DMS153 treated with DMSO at 0.1 percent for 48 hours (cell line): ENCODE measurements around the gene FNIP2.
"Not testable (repeated sequence)": the region's sequence is repeated elsewhere in the genome, so short reads cannot be mapped to it uniquely, and the experiment has no call there.

Source experiments
- DNase-seq: peaks from one replicate; lab custom pipeline; 2025; ENCODE audit not compliant: unreplicated experiment; lab: John Stamatoyannopoulos, UW

The FNIP2 gene

DNA sequence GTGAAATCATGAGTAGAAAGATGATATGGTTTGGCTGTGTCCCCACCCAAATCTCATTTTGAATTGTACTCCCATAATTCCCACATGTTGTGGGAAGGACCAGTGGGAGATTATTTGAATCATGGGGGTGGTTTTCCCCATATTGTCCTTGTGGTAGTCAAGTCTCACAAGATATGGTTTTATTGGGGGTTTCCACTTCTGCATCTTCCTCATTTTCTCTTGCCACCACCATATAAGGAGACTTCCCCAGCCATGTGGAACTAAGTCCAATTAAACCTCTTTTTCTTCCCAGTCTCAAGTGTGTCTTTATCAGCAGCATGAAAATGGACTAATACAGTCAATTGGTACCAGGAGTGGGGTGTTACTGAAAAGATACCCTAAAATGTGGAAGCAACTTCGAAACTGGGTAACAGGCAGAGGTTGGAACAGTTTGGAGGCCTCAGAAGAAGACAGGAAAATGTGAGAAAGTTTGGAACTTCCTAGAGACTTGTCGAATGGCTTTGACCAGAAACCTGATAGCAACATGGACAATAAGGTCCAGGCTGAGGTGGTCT is 183.5 kb downstream of the FNIP2 start:
- not testable (repeated sequence) for DNase-seq

DNA sequence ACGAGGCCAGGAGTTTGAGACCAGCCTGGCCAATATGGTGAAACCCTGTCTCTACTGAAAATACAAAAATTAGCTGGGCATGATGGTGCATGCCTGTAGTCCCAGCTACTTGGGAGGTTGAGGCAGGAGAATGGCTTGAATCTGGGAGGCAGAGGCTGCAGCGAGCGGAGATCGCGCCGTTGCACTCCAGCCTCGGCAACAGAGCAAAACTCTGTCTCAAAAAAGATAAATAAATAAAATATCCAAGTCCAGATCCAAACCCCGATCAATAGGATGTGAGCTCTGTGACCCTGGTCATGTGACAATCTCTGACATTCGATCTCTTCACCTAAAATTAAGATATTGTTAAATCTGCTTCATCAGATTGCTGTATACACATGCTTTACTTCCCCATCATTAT is 187.5 kb downstream of the FNIP2 start:
- not testable (repeated sequence) for DNase-seq

DNA sequence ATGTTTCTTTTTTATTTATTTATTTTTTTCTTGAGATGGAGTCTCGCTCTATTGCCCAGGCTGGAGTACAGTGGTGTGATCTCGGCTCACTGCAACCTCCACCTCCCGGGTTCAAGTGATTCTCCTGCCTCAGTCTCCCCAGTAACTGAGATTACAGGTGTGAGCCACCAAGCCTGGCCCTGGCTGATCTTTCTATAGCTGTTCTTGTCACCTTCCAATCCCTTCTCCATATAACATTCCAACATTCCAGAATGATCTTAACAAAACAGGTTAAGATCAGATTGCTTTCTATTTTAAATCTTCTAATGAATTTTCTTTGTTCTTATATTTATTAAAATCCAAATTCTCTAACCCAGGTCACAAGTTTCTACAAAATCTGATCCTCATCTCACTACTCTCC is 188.1 kb downstream of the FNIP2 start:
- DNase-seq = not testable (repeated sequence)
